Measurements from ENCODE around the gene VTA1.
"Not testable (repeated sequence)": the region's sequence is repeated elsewhere in the genome, so short reads cannot be mapped to it uniquely, and the experiment has no call there.

Gene VTA1

GRCh38 chr6:142146828-142147662 lies at the start of gene VTA1, which contains the start of gene NMBR:
Gene VTA1 (plus strand): TSS chr6:142147263. CDS start chr6:142147288, 25 bp downstream.
Gene NMBR (minus strand): TSS chr6:142147122. CDS start chr6:142088658, 58,464 bp downstream.
- Histone ChIP-seq H3K9ac (ENCODE audit: low read depth in 1 of 2, low read length in 2 of 2) (peak within 1 kb of the TSS; percentile 60 to 67), H3K4me3 (ENCODE audit: low read length in 2 of 2) (peak within 1 kb of the TSS; percentile 93 to 96), H3K4me1 (ENCODE audit: control insufficient read depth in 2 of 2, insufficient read depth in 2 of 2, low read length in 2 of 2) (peaks cover 3 to 8% of the 10 kb centered on the region in 2 donors), H3K36me3 (ENCODE audit: control insufficient read depth in 2 of 2, insufficient read depth in 2 of 2, low read length in 2 of 2) (no peaks in the 10 kb centered on the region), H3K9me3 (ENCODE audit: control insufficient read depth in 2 of 2, low read length in 2 of 2) (no peaks in the 10 kb centered on the region), H3K27me3 (ENCODE audit: control insufficient read depth in 2 of 2, insufficient read depth in 2 of 2, low read length in 2 of 2) (no peaks in the 10 kb centered on the region), H3K27ac (ENCODE audit: low read depth in 2 of 2, low read length in 2 of 2) (peak within 1 kb of the TSS; percentile 41 to 49)

- H3K9me3 ChIP-seq (ENCODE audit: control insufficient read depth in 2 of 2, low read length in 2 of 2); H3K4me3 ChIP-seq (ENCODE audit: low read length in 2 of 2); H3K4me1 ChIP-seq (ENCODE audit: control insufficient read depth in 2 of 2, insufficient read depth in 2 of 2, low read length in 2 of 2); H3K36me3 ChIP-seq (ENCODE audit: control insufficient read depth in 2 of 2, insufficient read depth in 2 of 2, low read length in 2 of 2); H3K27ac ChIP-seq (ENCODE audit: low read depth in 2 of 2, low read length in 2 of 2); H3K27me3 ChIP-seq (ENCODE audit: control insufficient read depth in 2 of 2, insufficient read depth in 2 of 2, low read length in 2 of 2); H3K9ac ChIP-seq (ENCODE audit: low read depth in 1 of 2, low read length in 2 of 2): not testable (repeated sequence)
Measured at GRCh38 chr6:142104820-142105219, 42.2 kb upstream of the VTA1 start.

- not testable (repeated sequence) for H3K4me1 ChIP-seq (ENCODE audit: control insufficient read depth in 2 of 2, insufficient read depth in 2 of 2, low read length in 2 of 2); H3K9me3 ChIP-seq (ENCODE audit: control insufficient read depth in 2 of 2, low read length in 2 of 2); H3K36me3 ChIP-seq (ENCODE audit: control insufficient read depth in 2 of 2, insufficient read depth in 2 of 2, low read length in 2 of 2); H3K27me3 ChIP-seq (ENCODE audit: control insufficient read depth in 2 of 2, insufficient read depth in 2 of 2, low read length in 2 of 2); H3K9ac ChIP-seq (ENCODE audit: low read depth in 1 of 2, low read length in 2 of 2); H3K27ac ChIP-seq (ENCODE audit: low read depth in 2 of 2, low read length in 2 of 2); H3K4me3 ChIP-seq (ENCODE audit: low read length in 2 of 2)
Measured at GRCh38 chr6:142110820-142111219, 36.2 kb upstream of the VTA1 start.

GRCh38 chr6:142112451-142113061 lies 34.5 kb upstream of the VTA1 start:
- H3K4me1 ChIP-seq (ENCODE audit: control insufficient read depth in 2 of 2, insufficient read depth in 2 of 2, low read length in 2 of 2): no peaks in the 10 kb centered on the region
- no peak overlapping the region for H3K9ac ChIP-seq (ENCODE audit: low read depth in 1 of 2, low read length in 2 of 2)
- no peak overlapping the region for H3K27ac ChIP-seq (ENCODE audit: low read depth in 2 of 2, low read length in 2 of 2)
- no peaks in the 10 kb centered on the region for H3K9me3 ChIP-seq (ENCODE audit: control insufficient read depth in 2 of 2, low read length in 2 of 2)
- H3K27me3 ChIP-seq (ENCODE audit: control insufficient read depth in 2 of 2, insufficient read depth in 2 of 2, low read length in 2 of 2): no peaks in the 10 kb centered on the region
- H3K4me3 ChIP-seq (ENCODE audit: low read length in 2 of 2): no peak overlapping the region
- no peaks in the 10 kb centered on the region for H3K36me3 ChIP-seq (ENCODE audit: control insufficient read depth in 2 of 2, insufficient read depth in 2 of 2, low read length in 2 of 2)

- no peak overlapping the region for H3K9ac ChIP-seq (ENCODE audit: low read depth in 1 of 2, low read length in 2 of 2)
- H3K4me1 ChIP-seq (ENCODE audit: control insufficient read depth in 2 of 2, insufficient read depth in 2 of 2, low read length in 2 of 2): no peaks in the 10 kb centered on the region
- no peaks in the 10 kb centered on the region for H3K9me3 ChIP-seq (ENCODE audit: control insufficient read depth in 2 of 2, low read length in 2 of 2)
- H3K27ac ChIP-seq (ENCODE audit: low read depth in 2 of 2, low read length in 2 of 2): no peak overlapping the region
- no peaks in the 10 kb centered on the region for H3K36me3 ChIP-seq (ENCODE audit: control insufficient read depth in 2 of 2, insufficient read depth in 2 of 2, low read length in 2 of 2)
- H3K27me3 ChIP-seq (ENCODE audit: control insufficient read depth in 2 of 2, insufficient read depth in 2 of 2, low read length in 2 of 2): no peaks in the 10 kb centered on the region
- no peak overlapping the region for H3K4me3 ChIP-seq (ENCODE audit: low read length in 2 of 2)
Measured at GRCh38 chr6:142117366-142117765, 29.7 kb upstream of the VTA1 start.

- Histone ChIP-seq H3K27me3 (ENCODE audit: control insufficient read depth in 2 of 2, insufficient read depth in 2 of 2, low read length in 2 of 2) (no peaks in the 10 kb centered on the region), H3K9ac (ENCODE audit: low read depth in 1 of 2, low read length in 2 of 2) (no peak overlapping the region), H3K36me3 (ENCODE audit: control insufficient read depth in 2 of 2, insufficient read depth in 2 of 2, low read length in 2 of 2) (no peaks in the 10 kb centered on the region), H3K27ac (ENCODE audit: low read depth in 2 of 2, low read length in 2 of 2) (no peak overlapping the region), H3K4me3 (ENCODE audit: low read length in 2 of 2) (no peak overlapping the region), H3K4me1 (ENCODE audit: control insufficient read depth in 2 of 2, insufficient read depth in 2 of 2, low read length in 2 of 2) (no peaks in the 10 kb centered on the region), H3K9me3 (ENCODE audit: control insufficient read depth in 2 of 2, low read length in 2 of 2) (no peaks in the 10 kb centered on the region)
Measured at GRCh38 chr6:142118328-142118727, 28.7 kb upstream of the VTA1 start.

GRCh38 chr6:142118925-142119324 lies 28.1 kb upstream of the VTA1 start:
- no peak overlapping the region for H3K4me3 ChIP-seq (ENCODE audit: low read length in 2 of 2)
- H3K27ac ChIP-seq (ENCODE audit: low read depth in 2 of 2, low read length in 2 of 2): no peak overlapping the region
- H3K4me1 ChIP-seq (ENCODE audit: control insufficient read depth in 2 of 2, insufficient read depth in 2 of 2, low read length in 2 of 2): no peaks in the 10 kb centered on the region
- H3K36me3 ChIP-seq (ENCODE audit: control insufficient read depth in 2 of 2, insufficient read depth in 2 of 2, low read length in 2 of 2): no peaks in the 10 kb centered on the region
- H3K9ac ChIP-seq (ENCODE audit: low read depth in 1 of 2, low read length in 2 of 2): no peak overlapping the region
- no peaks in the 10 kb centered on the region for H3K9me3 ChIP-seq (ENCODE audit: control insufficient read depth in 2 of 2, low read length in 2 of 2)
- H3K27me3 ChIP-seq (ENCODE audit: control insufficient read depth in 2 of 2, insufficient read depth in 2 of 2, low read length in 2 of 2): no peaks in the 10 kb centered on the region

- Histone ChIP-seq H3K4me1 (ENCODE audit: control insufficient read depth in 2 of 2, insufficient read depth in 2 of 2, low read length in 2 of 2) (no peaks in the 10 kb centered on the region), H3K27ac (ENCODE audit: low read depth in 2 of 2, low read length in 2 of 2) (no peak overlapping the region), H3K36me3 (ENCODE audit: control insufficient read depth in 2 of 2, insufficient read depth in 2 of 2, low read length in 2 of 2) (no peaks in the 10 kb centered on the region), H3K9me3 (ENCODE audit: control insufficient read depth in 2 of 2, low read length in 2 of 2) (no peaks in the 10 kb centered on the region), H3K4me3 (ENCODE audit: low read length in 2 of 2) (no peak overlapping the region), H3K9ac (ENCODE audit: low read depth in 1 of 2, low read length in 2 of 2) (no peak overlapping the region), H3K27me3 (ENCODE audit: control insufficient read depth in 2 of 2, insufficient read depth in 2 of 2, low read length in 2 of 2) (no peaks in the 10 kb centered on the region)
Measured at GRCh38 chr6:142121342-142121741, 25.7 kb upstream of the VTA1 start.

- H3K36me3 ChIP-seq (ENCODE audit: control insufficient read depth in 2 of 2, insufficient read depth in 2 of 2, low read length in 2 of 2): no peaks in the 10 kb centered on the region
- H3K9me3 ChIP-seq (ENCODE audit: control insufficient read depth in 2 of 2, low read length in 2 of 2): no peaks in the 10 kb centered on the region
- H3K4me3 ChIP-seq (ENCODE audit: low read length in 2 of 2): no peak overlapping the region
- no peak overlapping the region for H3K9ac ChIP-seq (ENCODE audit: low read depth in 1 of 2, low read length in 2 of 2)
- H3K27ac ChIP-seq (ENCODE audit: low read depth in 2 of 2, low read length in 2 of 2): no peak overlapping the region
- no peaks in the 10 kb centered on the region for H3K4me1 ChIP-seq (ENCODE audit: control insufficient read depth in 2 of 2, insufficient read depth in 2 of 2, low read length in 2 of 2)
- peaks cover 0 to 3% of the 10 kb centered on the region in 2 donors for H3K27me3 ChIP-seq (ENCODE audit: control insufficient read depth in 2 of 2, insufficient read depth in 2 of 2, low read length in 2 of 2)
Measured at GRCh38 chr6:142130814-142131213, 16.2 kb upstream of the VTA1 start.

- no peak within 1 kb of the TSS for H3K4me3 ChIP-seq (ENCODE audit: low read length in 2 of 2)
- H3K27me3 ChIP-seq (ENCODE audit: control insufficient read depth in 2 of 2, insufficient read depth in 2 of 2, low read length in 2 of 2): peaks cover 0 to 3% of the 10 kb centered on the region in 2 donors
- H3K9ac ChIP-seq (ENCODE audit: low read depth in 1 of 2, low read length in 2 of 2): no peak within 1 kb of the TSS
- H3K4me1 ChIP-seq (ENCODE audit: control insufficient read depth in 2 of 2, insufficient read depth in 2 of 2, low read length in 2 of 2): no peaks in the 10 kb centered on the region
- H3K36me3 ChIP-seq (ENCODE audit: control insufficient read depth in 2 of 2, insufficient read depth in 2 of 2, low read length in 2 of 2): no peaks in the 10 kb centered on the region
- H3K27ac ChIP-seq (ENCODE audit: low read depth in 2 of 2, low read length in 2 of 2): no peak within 1 kb of the TSS
- H3K9me3 ChIP-seq (ENCODE audit: control insufficient read depth in 2 of 2, low read length in 2 of 2): no peaks in the 10 kb centered on the region
Measured at GRCh38 chr6:142132625-142133024, 14.4 kb upstream of the VTA1 start, which contains the start of gene GJE1. Gene GJE1 (plus strand): TSS chr6:142132925. CDS start chr6:142133159, 234 bp downstream.

All from mucosa of rectum (tissue), 2 donors.